ENCODE measurements around the gene NPAT.
"Not testable (repeated sequence)": the region's sequence is repeated elsewhere in the genome, so short reads cannot be mapped to it uniquely, and the experiment has no call there.

The NPAT gene

GRCh38 chr11:108128772-108129171 is 93.7 kb downstream of the NPAT start:
- Histone ChIP-seq H3K27me3 (ENCODE audit: control insufficient read depth, insufficient read depth, low read length, poor library complexity, severe bottlenecking) (no peaks in the 10 kb centered on the region), H3K4me1 (ENCODE audit: control insufficient read depth, insufficient read depth, low read length) (no peaks in the 10 kb centered on the region), H3K27ac (ENCODE audit: insufficient read depth, low read depth, low read length, poor library complexity, severe bottlenecking) (no peak overlapping the region), H3K9me3 (ENCODE audit: control insufficient read depth, low read length) (no peaks in the 10 kb centered on the region), H3K36me3 (ENCODE audit: control insufficient read depth, insufficient read depth, low read length) (no peaks in the 10 kb centered on the region), H3K4me3 (ENCODE audit: insufficient read depth, low read depth, low read length) (no peak overlapping the region)
- 98 to 100% methylated on average over 2 of the region's 2 CpGs for WGBS, 2 experiments

DNA sequence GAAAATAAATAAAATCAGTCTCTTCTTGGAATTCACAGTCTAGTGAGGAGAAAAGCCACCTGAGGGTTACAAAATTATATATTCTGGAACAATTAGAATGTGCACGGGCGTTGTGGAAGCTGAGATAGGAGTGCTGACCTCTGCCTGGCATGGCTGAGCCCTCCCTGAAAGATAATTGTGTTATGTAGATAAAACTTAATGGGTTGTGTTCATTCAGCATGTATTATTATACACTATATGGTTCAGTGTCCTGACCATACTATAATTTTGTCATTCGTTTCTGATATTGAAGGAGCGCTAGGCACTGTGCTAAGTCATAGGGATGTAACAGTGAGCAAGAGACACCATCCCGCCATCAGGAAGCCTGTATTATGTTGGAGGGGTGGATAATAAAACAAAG is 97.3 kb downstream of the NPAT start:
- Histone ChIP-seq H3K4me1 (ENCODE audit: control insufficient read depth, insufficient read depth, low read length) (no peaks in the 10 kb centered on the region), H3K9me3 (ENCODE audit: control insufficient read depth, low read length) (no peaks in the 10 kb centered on the region), H3K27me3 (ENCODE audit: control insufficient read depth, insufficient read depth, low read length, poor library complexity, severe bottlenecking) (peaks cover 15% of the 10 kb centered on the region), H3K27ac (ENCODE audit: insufficient read depth, low read depth, low read length, poor library complexity, severe bottlenecking) (no peak overlapping the region), H3K4me3 (ENCODE audit: insufficient read depth, low read depth, low read length) (no peak overlapping the region), H3K36me3 (ENCODE audit: control insufficient read depth, insufficient read depth, low read length) (no peaks in the 10 kb centered on the region)
- WGBS, 2 experiments, result 97 to 98% methylated on average over 5 of the region's 5 CpGs

- Histone ChIP-seq H3K36me3 (ENCODE audit: control insufficient read depth, insufficient read depth, low read length) (no peaks in the 10 kb centered on the region), H3K4me3 (ENCODE audit: insufficient read depth, low read depth, low read length) (peak overlapping the region; percentile 83), H3K9me3 (ENCODE audit: control insufficient read depth, low read length) (no peaks in the 10 kb centered on the region), H3K4me1 (ENCODE audit: control insufficient read depth, insufficient read depth, low read length) (no peaks in the 10 kb centered on the region), H3K27ac (ENCODE audit: insufficient read depth, low read depth, low read length, poor library complexity, severe bottlenecking) (no peak overlapping the region), H3K27me3 (ENCODE audit: control insufficient read depth, insufficient read depth, low read length, poor library complexity, severe bottlenecking) (peaks cover 15% of the 10 kb centered on the region)
- WGBS, 2 experiments, result 60% methylated on average over 9 of the region's 9 CpGs
These were observed 100.2 kb downstream of the NPAT start for GRCh38 chr11:108122166-108122628.

DNA sequence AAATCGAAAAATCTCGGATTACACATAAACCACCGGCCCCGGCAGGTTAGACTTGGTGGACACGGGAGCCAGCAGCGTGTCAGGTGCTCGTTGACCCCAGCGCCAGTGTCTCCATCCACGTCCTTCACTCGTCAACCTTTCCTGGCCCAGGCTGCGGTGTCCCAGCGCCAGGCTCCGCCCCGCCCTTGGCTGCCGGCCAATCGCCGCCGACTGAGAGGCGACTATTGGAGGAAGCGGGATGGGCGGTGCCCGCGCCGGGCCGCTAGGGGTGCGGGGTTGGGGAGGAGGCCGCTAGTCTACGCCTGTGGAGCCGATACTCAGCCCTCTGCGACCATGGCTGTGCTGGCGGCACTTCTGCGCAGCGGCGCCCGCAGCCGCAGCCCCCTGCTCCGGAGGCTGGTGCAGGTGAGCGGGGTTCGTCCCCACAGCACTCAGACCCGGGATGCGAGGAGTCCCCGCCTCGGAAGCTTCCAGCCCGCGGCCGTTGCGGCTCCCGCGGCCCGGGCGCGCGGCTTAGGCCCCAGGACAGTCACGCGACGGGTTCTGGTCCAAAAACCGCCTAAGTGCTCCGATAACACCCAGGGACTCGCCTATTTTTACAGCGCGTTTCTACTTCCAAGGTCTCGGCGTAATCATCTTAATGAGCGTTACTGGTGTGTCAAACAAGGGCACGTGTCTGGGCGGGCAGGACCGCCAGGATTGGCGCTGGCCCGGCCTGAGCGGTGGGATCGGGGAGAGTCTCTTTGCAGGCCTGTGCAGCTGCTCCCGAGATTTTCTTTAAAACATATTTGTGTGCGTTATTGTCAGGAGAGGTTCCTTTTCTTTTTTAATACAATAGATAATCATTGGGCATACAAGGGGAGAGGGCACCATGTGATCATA is 100.9 kb downstream of the NPAT start, which contains the start of gene ACAT1:
Gene ACAT1 (plus strand): TSS at position 294 of the 882 bp plus-strand sequence. CDS start 40 bp downstream, at position 334.
- Histone ChIP-seq H3K9me3 (ENCODE audit: control insufficient read depth, low read length) (no peaks in the 10 kb centered on the region), H3K4me3 (ENCODE audit: insufficient read depth, low read depth, low read length) (peak within 1 kb of the TSS; percentile 83), H3K27ac (ENCODE audit: insufficient read depth, low read depth, low read length, poor library complexity, severe bottlenecking) (no peak within 1 kb of the TSS), H3K36me3 (ENCODE audit: control insufficient read depth, insufficient read depth, low read length) (no peaks in the 10 kb centered on the region), H3K27me3 (ENCODE audit: control insufficient read depth, insufficient read depth, low read length, poor library complexity, severe bottlenecking) (peaks cover 15% of the 10 kb centered on the region), H3K4me1 (ENCODE audit: control insufficient read depth, insufficient read depth, low read length) (no peaks in the 10 kb centered on the region)
- WGBS, 2 experiments, result 2% methylated on average over 71 to 72 of the region's 73 CpGs

GRCh38 chr11:108120936-108121273 is 101.5 kb downstream of the NPAT start:
- peak overlapping the region; percentile 83 for H3K4me3 ChIP-seq (ENCODE audit: insufficient read depth, low read depth, low read length)
- not testable (repeated sequence) for H3K36me3 ChIP-seq (ENCODE audit: control insufficient read depth, insufficient read depth, low read length); H3K9me3 ChIP-seq (ENCODE audit: control insufficient read depth, low read length); H3K27ac ChIP-seq (ENCODE audit: insufficient read depth, low read depth, low read length, poor library complexity, severe bottlenecking); H3K4me1 ChIP-seq (ENCODE audit: control insufficient read depth, insufficient read depth, low read length)
- H3K27me3 ChIP-seq (ENCODE audit: control insufficient read depth, insufficient read depth, low read length, poor library complexity, severe bottlenecking), result peaks cover 15% of the 10 kb centered on the region
- WGBS, 2 experiments, result 77 to 80% methylated on average over 7 of the region's 7 CpGs

DNA sequence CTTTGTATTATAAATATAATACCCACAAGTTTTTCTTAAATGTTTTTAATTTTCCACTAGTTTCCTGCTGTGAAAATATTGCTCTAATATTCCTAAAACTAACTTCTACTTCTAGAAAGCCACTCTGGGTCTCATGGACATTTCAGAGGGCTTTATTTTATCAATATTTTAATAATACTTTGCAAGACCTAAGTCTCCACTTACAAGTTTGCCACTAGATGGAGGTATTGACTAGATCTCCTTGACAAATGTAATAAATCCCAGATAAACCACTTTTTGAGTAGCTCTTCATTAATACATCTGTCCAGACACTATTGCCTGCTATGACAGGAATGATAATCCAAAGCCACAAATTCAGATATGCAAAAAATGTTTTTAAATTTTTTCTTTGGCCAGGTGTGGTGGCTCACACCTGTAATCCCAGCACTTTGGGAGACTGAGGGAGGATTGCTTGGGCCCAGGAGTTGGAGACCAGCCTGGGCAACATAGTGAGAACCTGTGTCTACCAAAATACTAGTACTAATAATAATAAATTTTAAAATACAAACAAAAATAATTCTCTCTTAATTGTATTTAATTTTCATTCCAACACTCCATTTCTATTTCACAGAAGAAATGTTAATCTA is 104.6 kb downstream of the NPAT start:
- Histone ChIP-seq H3K4me1 (ENCODE audit: control insufficient read depth, insufficient read depth, low read length) (peaks cover 3% of the 10 kb centered on the region), H3K27me3 (ENCODE audit: control insufficient read depth, insufficient read depth, low read length, poor library complexity, severe bottlenecking) (peaks cover 14% of the 10 kb centered on the region), H3K27ac (ENCODE audit: insufficient read depth, low read depth, low read length, poor library complexity, severe bottlenecking) (no peak overlapping the region), H3K36me3 (ENCODE audit: control insufficient read depth, insufficient read depth, low read length) (no peaks in the 10 kb centered on the region), H3K4me3 (ENCODE audit: insufficient read depth, low read depth, low read length) (no peak overlapping the region), H3K9me3 (ENCODE audit: control insufficient read depth, low read length) (no peaks in the 10 kb centered on the region)

DNA sequence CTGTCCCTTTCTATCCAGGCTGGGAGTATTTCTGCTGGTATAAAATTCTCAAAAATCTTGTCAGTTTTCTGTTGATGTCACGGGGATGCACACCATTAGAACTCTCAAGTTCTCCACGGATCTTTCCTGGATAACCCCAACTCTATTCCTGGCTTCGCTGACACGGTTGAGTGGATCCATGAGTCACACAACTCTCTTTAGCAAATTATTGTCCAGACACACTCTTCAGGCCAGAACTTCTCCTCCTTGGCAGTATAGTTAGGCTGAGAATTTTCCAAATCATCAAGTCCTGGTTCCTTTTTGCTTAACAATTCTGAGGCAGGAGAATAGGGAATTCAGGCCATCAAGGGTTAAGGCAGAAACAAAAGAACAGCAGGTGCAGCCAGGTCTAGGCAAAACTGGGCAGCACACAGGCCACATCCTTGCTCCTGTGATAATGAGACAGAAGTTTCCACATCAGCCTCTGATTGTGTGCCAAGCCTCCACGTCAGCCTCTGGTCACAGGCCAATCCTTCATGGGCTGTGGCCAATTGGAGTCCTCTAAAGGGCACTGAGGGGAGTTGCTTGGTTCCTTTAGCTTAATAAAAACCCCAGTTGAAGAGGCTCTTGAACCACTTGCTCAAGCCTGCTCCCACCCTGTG is 106.8 kb downstream of the NPAT start:
- 72 to 74% methylated on average over 5 of the region's 5 CpGs for WGBS, 2 experiments

GRCh38 chr11:108112057-108112456 is 110.4 kb downstream of the NPAT start:
- 92 to 93% methylated on average over 2 of the region's 2 CpGs for WGBS, 2 experiments

More for the DNA sequence above, 106.8 kb downstream of the NPAT start:
- H3K27me3 ChIP-seq (ENCODE audit: control insufficient read depth, insufficient read depth, low read length, poor library complexity, severe bottlenecking), result no peaks in the 10 kb centered on the region
- H3K9me3 ChIP-seq (ENCODE audit: control insufficient read depth, low read length), result no peaks in the 10 kb centered on the region
- H3K4me1 ChIP-seq (ENCODE audit: control insufficient read depth, insufficient read depth, low read length), result peaks cover 3% of the 10 kb centered on the region
- H3K36me3 ChIP-seq (ENCODE audit: control insufficient read depth, insufficient read depth, low read length), result no peaks in the 10 kb centered on the region
- no peak overlapping the region for H3K27ac ChIP-seq (ENCODE audit: insufficient read depth, low read depth, low read length, poor library complexity, severe bottlenecking)
- H3K4me3 ChIP-seq (ENCODE audit: insufficient read depth, low read depth, low read length), result no peak overlapping the region

DNA sequence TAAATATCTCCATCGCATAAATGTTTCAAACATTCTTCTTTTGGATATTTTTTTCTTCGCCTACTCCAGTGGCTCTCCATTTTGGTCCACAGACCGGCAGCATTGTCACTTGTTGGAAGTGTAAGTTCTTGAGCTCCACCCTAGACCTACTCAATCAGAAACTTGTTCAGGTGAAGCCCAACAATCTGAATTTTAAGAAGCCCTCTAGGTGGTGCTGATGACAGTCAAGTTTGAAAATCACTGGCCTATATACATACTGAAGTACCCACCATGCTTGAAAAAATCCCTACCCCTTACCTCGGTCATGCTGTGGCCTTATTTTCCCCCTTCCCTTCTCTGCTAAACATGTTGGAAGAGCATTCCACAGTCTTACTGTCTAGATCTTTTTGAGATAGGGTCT is 111.3 kb downstream of the NPAT start:
- no peaks in the 10 kb centered on the region for H3K36me3 ChIP-seq (ENCODE audit: control insufficient read depth, insufficient read depth, low read length)
- H3K4me1 ChIP-seq (ENCODE audit: control insufficient read depth, insufficient read depth, low read length), result peaks cover 3% of the 10 kb centered on the region
- no peak overlapping the region for H3K4me3 ChIP-seq (ENCODE audit: insufficient read depth, low read depth, low read length)
- WGBS, 2 experiments, result 92 to 96% methylated on average over 4 of the region's 4 CpGs
- H3K9me3 ChIP-seq (ENCODE audit: control insufficient read depth, low read length), result no peaks in the 10 kb centered on the region
- no peak overlapping the region for H3K27ac ChIP-seq (ENCODE audit: insufficient read depth, low read depth, low read length, poor library complexity, severe bottlenecking)
- no peaks in the 10 kb centered on the region for H3K27me3 ChIP-seq (ENCODE audit: control insufficient read depth, insufficient read depth, low read length, poor library complexity, severe bottlenecking)

More at GRCh38 chr11:108112057-108112456, 110.4 kb downstream of the NPAT start:
- Histone ChIP-seq H3K36me3 (ENCODE audit: control insufficient read depth, insufficient read depth, low read length) (no peaks in the 10 kb centered on the region), H3K9me3 (ENCODE audit: control insufficient read depth, low read length) (no peaks in the 10 kb centered on the region), H3K4me1 (ENCODE audit: control insufficient read depth, insufficient read depth, low read length) (peaks cover 3% of the 10 kb centered on the region), H3K27me3 (ENCODE audit: control insufficient read depth, insufficient read depth, low read length, poor library complexity, severe bottlenecking) (no peaks in the 10 kb centered on the region), H3K4me3 (ENCODE audit: insufficient read depth, low read depth, low read length) (no peak overlapping the region), H3K27ac (ENCODE audit: insufficient read depth, low read depth, low read length, poor library complexity, severe bottlenecking) (no peak overlapping the region)

Measured in ectodermal cell (in vitro differentiated cells).